AG20443 (cell line): ENCODE data around the gene ITGA11.

Experiments
- DNase-seq: peaks from one replicate; pipeline ENCODE4 v3.0.0; 2012; ENCODE audit warnings: low spot score, mixed read lengths

Gene ITGA11

DNA sequence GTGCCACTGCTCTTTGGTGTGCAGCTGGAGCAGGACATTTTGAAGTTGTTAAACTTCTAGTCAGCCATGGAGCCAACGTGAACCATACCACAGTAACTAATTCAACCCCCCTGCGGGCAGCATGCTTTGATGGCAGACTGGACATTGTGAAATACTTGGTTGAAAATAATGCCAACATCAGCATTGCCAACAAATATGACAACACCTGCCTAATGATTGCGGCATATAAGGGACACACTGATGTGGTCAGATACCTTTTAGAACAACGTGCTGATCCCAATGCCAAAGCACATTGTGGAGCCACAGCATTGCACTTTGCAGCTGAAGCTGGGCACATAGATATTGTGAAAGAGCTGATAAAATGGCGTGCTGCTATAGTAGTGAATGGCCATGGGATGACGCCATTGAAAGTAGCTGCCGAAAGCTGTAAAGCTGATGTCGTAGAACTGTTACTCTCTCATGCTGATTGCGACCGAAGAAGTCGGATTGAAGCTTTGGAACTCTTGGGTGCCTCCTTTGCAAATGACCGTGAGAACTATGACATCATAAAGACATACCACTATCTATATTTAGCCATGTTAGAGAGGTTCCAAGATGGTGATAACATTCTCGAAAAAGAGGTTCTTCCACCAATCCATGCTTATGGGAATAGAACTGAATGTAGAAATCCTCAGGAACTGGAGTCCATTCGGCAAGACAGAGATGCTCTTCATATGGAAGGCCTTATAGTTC, 142.2 kb downstream of the ITGA11 start:
- no peak for DNase-seq

GRCh38 chr15:68289057-68289456, 142.9 kb downstream of the ITGA11 start:
- DNase-seq, result no peak

- DNase-seq, result no peak
Measured at GRCh38 chr15:68286256-68286655, 145.7 kb downstream of the ITGA11 start.

GRCh38 chr15:68285259-68285980, 146.5 kb downstream of the ITGA11 start:
- DNase-seq, result no peak

GRCh38 chr15:68284616-68285258, 147.2 kb downstream of the ITGA11 start:
- no peak for DNase-seq

DNA sequence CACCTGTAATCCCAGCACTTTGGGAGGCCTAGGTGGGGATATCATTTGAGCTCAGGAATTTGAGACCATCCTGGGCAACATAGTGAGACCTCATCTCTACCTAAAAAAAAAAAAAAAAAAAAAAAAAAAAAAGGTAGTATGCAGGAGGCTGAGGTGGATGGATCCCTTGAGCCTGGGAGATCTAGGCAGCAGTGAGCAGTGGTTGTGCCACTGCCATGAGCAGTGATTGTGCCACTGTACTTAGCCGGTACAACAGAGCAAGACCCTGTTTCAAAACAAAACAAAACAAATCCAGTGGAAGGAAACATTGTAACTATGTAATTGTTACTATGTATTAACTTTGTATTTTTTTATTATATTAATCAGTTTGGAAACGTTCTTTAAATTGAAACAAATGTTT, 148.6 kb downstream of the ITGA11 start:
- no peak for DNase-seq

- DNase-seq, result no peak
Measured at GRCh38 chr15:68281008-68281407, 151.0 kb downstream of the ITGA11 start.

- no peak for DNase-seq
Measured at GRCh38 chr15:68279779-68280753, 151.9 kb downstream of the ITGA11 start.

DNA sequence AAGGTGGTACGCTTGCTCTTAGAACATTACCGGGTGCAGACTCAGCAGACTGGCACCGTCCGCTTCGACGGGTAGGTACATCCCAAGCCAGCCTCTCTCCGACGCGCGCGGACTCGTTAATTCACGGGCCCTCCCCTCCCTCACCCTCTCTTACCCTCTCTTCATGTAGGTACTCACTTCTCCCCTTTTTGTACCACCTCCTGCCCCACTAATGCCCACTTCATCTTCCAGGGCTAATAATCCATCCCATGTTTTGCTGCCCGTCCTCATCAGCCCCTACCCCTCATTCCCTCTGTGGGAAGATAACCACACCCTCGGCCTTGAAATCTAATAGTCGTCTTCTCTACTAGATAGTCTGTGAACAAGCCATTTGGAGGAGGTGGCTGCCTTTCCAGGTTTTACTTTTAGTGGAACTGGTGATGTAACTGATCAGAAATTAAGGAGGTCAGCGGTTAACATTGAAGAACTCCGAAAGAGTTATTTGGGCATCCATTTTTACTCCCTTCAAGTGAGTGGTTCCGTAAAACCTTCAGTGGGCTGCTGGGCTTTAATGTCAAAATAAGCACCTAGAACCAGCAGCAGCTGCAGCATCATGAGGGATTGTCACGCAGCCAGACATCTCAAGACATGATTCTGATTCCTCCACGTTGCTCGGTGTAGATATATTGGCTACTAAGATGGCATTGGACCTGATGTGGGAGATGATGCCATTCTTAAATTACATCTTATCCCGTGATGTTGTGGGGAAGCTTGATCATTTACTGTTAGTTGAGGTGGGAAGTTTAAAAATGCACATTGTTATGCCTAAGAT, 153.2 kb downstream of the ITGA11 start:
- DNase-seq, result no peak

DNA sequence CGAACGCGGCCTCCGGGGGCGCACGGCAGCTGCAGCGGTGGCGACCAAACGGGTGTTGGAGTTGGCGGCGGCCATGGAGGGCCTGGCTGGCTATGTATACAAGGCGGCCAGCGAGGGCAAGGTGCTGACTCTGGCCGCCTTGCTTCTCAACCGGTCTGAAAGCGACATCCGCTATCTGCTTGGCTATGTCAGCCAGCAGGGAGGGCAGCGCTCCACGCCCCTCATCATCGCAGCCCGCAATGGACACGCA, 153.7 kb downstream of the ITGA11 start:
- DNase-seq, result no peak

- DNase-seq, result peak; percentile 91
Measured at GRCh38 chr15:68277603-68278344, 154.2 kb downstream of the ITGA11 start, which contains the start of gene FEM1B. FEM1B (plus strand) TSS chr15:68277745; CDS start chr15:68278418, 673 bp downstream.

GRCh38 chr15:68277131-68277602, 154.8 kb downstream of the ITGA11 start:
- DNase-seq, result peak; percentile 58

DNA sequence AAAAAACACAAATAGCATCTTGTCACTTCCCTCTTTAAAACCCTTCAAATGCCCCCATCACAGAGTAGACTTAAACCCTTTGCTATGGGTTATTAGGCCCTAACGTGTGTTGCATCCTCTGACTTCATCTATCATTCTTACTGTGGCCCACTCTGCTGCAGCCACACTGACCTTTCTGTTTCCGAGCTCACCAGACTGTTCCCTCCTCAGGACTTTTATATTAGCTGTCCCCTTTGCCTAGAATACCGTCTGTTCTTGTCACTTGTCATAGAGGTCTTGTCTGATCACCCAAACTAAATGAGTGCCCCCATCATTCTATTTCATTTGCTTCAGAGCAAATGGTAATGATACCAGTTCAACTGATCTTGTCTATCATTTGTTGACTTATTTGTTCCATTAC, 155.3 kb downstream of the ITGA11 start:
- no peak for DNase-seq

DNA sequence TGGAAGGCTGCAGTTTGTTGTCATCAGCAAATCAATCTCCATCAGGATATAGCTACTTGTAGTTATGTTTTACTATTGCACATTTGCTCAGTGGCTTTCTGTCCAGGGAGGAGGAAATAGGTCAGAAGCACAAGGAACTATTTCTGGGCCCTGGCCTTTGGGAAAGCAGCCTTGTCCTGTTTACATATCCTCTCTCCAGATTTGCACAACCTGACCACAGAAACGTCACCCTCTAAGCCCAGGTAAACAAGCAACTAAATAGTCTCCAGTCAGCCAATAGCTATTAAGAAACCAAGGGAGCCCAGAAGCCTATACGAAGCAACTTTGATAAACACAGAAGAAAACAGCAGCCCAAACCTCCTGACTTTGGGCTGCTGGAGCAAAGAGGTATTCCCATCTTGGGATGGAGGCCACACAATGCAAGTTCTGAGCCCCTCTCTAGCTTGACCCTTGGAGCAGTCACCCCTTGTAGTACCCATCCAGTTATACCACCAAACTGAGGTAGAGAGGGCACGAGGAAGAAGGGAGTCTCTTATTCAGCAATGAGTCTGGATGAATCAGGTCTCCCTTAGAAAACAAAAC, 156.7 kb downstream of the ITGA11 start:
- no peak for DNase-seq

- no peak for DNase-seq
Measured at GRCh38 chr15:68274201-68274848, 157.6 kb downstream of the ITGA11 start.

DNA sequence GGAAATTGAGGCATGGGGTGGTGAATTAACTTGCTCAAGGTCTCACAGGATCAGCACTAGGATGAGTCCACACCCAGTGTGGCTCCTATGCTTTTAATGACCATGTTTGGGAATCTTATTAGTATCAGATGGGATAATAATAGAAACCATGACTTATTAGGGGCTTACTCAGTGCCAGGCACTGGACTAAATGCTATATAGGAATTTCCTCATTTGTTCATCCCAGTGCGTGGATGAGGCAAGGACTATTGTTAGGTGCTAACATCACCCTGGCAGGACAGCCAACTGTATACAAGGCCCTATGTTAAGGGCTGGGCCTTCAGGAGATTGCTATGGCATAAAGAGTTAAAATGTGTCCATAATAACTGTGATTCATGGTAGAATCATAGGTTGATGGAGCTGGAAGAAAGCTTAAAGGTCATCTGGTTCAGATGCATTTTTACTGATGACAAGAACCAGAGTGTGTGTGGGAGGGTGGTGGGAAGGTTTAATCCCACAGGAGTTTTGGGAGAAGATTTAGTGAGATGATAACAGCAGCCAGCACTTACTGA, 159.2 kb downstream of the ITGA11 start:
- peak; percentile 47 for DNase-seq

- DNase-seq, result peak; percentile 81
Measured at GRCh38 chr15:68271854-68272471, 160.0 kb downstream of the ITGA11 start.

DNA sequence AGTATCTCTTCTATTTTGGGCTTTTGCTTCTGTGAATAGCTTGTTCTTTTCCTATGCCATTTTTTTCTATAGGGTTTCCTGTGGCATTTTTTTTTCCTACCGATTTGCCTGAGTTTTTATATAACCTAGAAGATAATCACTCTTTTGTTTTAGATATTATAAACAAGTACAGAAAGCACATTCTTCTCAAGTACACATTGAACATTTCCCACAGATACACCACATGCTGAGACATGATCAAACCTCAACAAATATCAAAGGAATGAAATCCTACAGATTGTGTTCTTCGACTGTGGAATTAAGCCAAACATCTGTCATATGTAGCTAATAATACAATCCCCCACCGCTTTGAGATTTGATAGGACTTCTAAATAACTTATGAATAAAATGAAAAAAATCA, 163.6 kb downstream of the ITGA11 start:
- DNase-seq, result no peak

DNA sequence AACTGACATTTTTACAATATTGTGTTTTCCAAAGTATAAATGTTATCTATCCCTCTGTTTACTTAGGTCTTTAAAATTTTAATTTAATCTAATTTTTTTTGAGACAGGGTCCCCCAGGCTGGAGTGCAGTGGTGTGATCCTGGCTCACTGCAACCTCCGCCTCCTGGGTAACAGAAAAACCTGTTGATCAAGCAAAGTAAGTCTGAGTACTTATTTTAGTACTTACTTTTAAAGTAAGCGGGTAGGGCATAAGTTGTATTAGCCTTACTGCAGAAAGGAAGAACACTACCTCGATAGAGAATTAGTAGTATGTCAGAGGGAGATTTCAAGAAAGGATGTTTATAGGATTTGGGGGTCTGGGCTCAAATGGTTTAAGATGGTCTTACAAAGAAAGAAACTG, 166.3 kb downstream of the ITGA11 start:
- no peak for DNase-seq
